ENCODE measurements around the gene ORMDL3.

ORMDL3 gene

GRCh38 chr17:39943702-39944392 is 16.4 kb upstream of the ORMDL3 start:
- H3K4me3 ChIP-seq (replicated peaks in 1 of 2; ENCODE audit: low read depth in 2 of 2, low read length in 2 of 2): no peak overlapping the region
- peak in 1 of 2 donors; percentile 37 for DNase-seq (ENCODE audit: low read depth in 2 of 2)
- TF ChIP-seq CTCF (IDR thresholded peaks at IDR 0.05; ENCODE audit: low read depth, low read length): no peak

- TF ChIP-seq CTCF (IDR thresholded peaks at IDR 0.05; ENCODE audit: low read depth, low read length): peak; percentile 53
- peak; percentile 69 to 96 for DNase-seq (ENCODE audit: low read depth in 2 of 2)
- no peak overlapping the region for H3K4me3 ChIP-seq (replicated peaks in 1 of 2; ENCODE audit: low read depth in 2 of 2, low read length in 2 of 2)
Observed at GRCh38 chr17:39939588-39940419, 12.4 kb upstream of the ORMDL3 start.

GRCh38 chr17:39939106-39939505 is 11.7 kb upstream of the ORMDL3 start:
- no peak for DNase-seq (ENCODE audit: low read depth in 2 of 2)
- no peak for TF ChIP-seq CTCF (IDR thresholded peaks at IDR 0.05; ENCODE audit: low read depth, low read length)
- H3K4me3 ChIP-seq (replicated peaks in 1 of 2; ENCODE audit: low read depth in 2 of 2, low read length in 2 of 2): no peak overlapping the region

- TF ChIP-seq CTCF (IDR thresholded peaks at IDR 0.05; ENCODE audit: low read depth, low read length): no peak
- no peak overlapping the region for H3K4me3 ChIP-seq (replicated peaks in 1 of 2; ENCODE audit: low read depth in 2 of 2, low read length in 2 of 2)
Observed at GRCh38 chr17:39938140-39938869, 10.9 kb upstream of the ORMDL3 start.

GRCh38 chr17:39937447-39937846 is 10.0 kb upstream of the ORMDL3 start:
- no peak overlapping the region for H3K4me3 ChIP-seq (replicated peaks in 1 of 2; ENCODE audit: low read depth in 2 of 2, low read length in 2 of 2)
- no peak for TF ChIP-seq CTCF (IDR thresholded peaks at IDR 0.05; ENCODE audit: low read depth, low read length)
- DNase-seq (ENCODE audit: low read depth in 2 of 2): no peak

More at GRCh38 chr17:39938140-39938869, 10.9 kb upstream of the ORMDL3 start:
- no peak for DNase-seq (ENCODE audit: low read depth in 2 of 2)

- TF ChIP-seq CTCF (IDR thresholded peaks at IDR 0.05; ENCODE audit: low read depth, low read length): no peak
- DNase-seq (ENCODE audit: low read depth in 2 of 2): peak; percentile 11 to 32
- no peak overlapping the region for H3K4me3 ChIP-seq (replicated peaks in 1 of 2; ENCODE audit: low read depth in 2 of 2, low read length in 2 of 2)
Observed at GRCh38 chr17:39935909-39936308, 8.5 kb upstream of the ORMDL3 start.
